Measurements from ENCODE around the gene CCDC88C.
"Not testable (repeated sequence)": the region's sequence is repeated elsewhere in the genome, so short reads cannot be mapped to it uniquely, and the experiment has no call there.

Gene CCDC88C

DNA sequence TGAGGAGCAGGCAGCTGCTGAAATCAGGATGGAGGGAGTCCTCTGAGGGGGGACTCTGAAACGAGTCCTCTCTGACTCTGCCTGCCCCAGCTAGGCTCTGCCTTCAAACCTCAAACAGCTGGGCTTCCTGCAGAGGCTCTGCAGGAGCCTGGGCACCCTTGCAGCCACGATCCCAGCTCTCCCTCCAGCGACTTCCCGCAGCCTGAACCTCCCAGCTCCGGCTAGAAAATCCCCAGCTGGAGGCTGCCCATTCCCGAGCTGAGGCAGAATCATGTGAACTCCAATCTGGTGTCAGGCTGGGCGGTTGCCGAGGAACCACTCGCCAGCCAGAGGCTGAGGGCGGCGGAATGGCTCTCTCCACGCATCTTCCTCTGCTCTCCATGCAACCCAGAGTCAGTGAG lies 173.1 kb downstream of the CCDC88C start, which contains the start of gene GPR68:
Gene GPR68 (minus strand): TSS at position 204 of the 401 bp plus-strand sequence. CDS start 9,654 bp downstream, outside the sequence.
- peak; percentile 24 for DNase-seq (ENCODE audit: low read depth)

DNA sequence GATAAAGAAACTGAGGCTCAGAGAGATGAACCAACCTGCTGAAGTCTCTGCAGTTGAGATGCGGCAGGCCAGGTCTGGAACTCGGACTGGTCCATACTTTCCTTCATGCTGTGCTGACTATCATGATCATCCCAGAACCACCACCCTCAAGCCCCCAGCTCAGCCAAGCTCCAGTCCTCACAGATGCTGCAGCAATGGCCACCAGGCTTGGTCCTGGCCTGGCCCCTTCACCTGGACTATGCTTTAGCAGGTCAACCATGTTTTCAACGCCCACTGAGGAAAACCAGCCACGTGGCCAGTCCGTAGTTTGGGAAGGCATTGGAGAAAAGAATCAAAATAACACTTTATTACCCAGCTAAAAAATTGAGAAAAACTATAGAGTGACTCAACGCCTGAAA lies 174.5 kb downstream of the CCDC88C start:
- no peak for DNase-seq (ENCODE audit: low read depth)

DNA sequence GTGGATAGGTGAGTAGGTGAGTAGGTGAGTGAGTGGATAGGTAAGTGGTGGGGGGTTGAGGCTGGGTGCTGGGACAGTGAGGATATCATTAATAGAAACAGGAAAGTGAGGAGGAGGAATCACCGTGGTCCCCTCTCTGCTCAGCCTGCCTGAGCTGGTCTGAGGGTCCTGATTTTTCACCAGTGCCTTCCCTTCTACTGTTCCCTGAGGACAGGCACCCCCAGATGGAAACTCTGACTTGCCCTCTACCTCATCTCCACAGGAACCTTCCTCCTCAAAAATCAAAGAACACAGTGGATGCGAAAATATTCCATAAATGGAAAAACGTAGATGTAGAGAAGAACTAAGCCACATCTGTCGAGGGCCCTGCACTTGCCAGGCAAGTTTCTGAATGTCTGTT lies 175.0 kb downstream of the CCDC88C start:
- DNase-seq (ENCODE audit: low read depth), result no peak

DNA sequence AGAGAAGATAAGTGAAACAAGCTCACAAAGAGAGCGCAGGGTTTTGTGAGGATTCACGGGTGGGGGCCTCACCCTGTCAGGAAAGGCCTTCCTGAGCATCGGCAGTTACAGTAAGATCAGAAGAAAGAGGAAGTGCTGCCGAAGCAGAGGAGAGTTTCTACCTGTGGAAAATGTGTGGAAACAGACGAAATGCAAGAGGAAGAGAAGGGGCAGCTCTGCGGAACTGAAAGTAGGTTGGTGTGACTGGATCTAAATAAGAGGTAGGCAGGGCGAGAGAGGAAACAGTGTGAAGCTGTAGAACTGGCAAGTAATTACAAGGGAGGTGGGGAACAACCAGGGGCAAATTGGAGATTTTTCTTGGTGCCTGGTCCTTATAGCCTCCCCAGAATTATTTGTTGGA lies 175.8 kb downstream of the CCDC88C start:
- no peak for DNase-seq (ENCODE audit: low read depth)

DNA sequence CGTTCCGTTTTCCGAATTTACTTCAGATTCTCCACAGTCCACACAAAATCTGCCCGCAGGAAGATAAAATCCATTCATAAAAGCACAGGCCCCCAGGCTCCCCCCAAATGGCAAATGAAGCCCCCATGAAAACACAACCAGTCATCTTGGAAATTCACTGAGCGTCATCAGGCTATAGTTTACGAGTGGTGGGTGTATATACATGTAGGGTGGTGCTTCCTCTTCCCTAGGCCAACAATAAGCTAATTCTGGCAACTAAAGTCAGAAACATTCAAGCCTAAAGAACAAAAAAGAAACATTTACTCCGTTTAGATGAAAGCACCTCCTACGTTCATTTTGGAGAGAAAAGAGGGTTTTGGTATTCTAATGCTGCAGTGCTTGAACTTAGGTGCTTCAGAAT lies 179.0 kb downstream of the CCDC88C start:
- DNase-seq (ENCODE audit: low read depth), result no peak

DNA sequence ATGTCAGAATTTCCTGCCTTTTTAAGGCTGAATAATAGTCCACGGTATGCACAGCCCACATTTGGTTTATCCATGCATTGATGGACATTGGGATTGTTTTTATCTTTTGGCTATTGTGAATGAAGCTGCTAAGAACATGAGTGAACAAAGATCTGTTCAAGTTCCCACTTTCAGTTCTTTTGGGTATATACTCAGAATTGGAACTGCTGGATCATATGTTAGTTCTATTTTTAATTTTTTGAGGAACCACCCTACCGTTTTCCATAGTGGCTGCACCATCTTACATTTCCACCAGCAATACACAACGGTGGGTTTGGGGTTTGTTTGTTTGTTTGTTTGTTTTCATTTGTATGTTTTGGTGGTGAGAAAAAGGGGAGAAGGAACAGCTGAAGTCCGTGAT lies 179.5 kb downstream of the CCDC88C start:
- DNase-seq (ENCODE audit: low read depth), result no peak

DNA sequence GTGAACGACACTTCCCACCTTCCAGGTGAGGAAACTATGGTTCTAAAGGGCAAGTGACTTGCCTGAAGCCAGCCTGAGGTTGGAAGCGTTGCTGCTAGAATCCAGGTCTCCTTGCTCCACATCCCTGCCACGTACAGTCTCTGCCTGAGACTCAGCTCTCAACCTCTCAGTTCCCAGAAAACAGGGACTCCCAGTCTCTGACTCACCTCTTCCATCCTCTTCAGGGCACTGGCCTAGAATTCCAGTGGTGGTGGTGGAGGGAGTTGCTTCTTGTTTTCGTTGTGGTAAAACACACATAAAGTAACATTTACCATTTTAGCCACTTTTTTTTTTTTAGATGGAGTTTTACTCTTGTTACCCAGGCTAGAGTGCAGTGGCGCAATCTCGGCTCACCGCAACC lies 180.4 kb downstream of the CCDC88C start:
- peak; percentile 91 for DNase-seq (ENCODE audit: low read depth)

DNA sequence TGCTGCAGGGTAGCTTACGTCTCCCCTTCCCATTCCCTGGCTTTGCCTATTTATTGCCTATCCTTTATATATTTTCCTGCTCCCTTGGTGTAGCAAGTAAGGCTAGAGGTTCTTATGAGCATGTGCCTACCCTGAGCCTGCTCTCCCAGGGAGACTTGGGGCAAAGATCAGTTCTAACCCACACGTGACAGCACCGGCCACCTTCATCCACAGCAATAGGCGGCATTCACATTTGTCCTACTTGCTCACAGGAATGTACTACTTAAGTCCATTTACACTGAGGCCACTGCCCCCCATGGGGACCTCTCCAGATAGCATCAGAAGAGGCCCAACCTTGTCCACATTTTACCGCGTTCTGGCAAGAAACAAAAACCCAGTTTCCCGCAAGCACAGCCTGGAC lies 181.8 kb downstream of the CCDC88C start:
- DNase-seq (ENCODE audit: low read depth), result no peak

DNA sequence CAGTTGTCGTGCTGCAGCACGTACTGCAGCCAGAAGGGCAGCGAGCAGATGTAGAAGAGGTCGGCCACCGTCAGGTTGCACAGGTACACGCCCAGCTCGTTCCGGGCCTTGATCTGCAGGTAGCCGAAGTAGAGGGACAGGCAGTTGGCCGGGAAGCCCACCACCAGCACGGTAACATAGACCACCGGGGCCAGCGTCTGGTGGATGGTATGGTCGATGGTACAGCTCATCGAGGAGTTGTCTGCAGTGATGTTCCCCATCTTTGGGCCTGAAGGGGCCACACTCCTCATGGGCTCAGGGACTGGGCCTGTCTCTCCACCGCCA lies 182.9 kb downstream of the CCDC88C start:
- no peak for DNase-seq (ENCODE audit: low read depth)

DNA sequence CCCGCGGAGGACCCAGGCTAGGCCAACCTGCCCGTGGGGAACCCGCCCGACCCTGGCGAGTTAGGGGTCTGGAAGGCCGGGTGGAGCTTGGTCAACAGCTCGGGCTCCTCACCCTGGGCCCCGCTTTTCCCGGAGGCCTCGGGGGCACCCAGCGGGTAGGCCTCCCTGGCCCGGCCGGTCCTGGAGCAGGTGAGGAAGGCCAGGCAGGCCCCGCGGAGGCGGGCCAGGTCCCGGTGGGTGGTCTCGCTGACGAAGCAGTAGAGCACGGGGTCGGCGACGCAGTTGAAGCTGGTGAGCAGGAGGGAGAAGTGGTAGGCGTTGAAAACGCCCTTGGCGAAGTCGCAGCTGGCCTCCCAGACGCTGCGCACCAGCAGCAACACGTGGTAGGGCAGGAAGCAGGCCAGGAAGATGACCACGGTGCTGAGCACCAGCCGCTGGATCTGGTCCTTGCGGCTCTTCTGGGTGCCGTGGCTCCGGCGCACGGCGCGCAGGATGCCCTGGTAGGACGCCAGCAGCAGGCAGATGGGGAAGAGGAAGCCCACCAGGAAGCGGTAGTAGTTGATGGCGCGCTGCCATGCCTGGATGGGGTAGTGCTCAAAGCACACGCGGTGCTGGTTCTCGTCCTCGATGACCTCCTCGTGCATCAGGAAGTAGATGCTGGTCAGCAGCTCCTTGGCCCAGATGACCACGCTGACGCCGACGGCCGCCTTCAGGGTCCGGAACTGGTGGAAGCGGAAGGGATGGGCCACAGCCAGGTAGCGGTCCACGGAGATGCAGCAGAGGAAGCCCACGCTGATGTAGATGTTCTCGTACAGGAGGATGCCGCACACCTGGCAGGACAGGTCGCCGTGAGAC lies 183.5 kb downstream of the CCDC88C start:
- no peak for DNase-seq (ENCODE audit: low read depth)

DNA sequence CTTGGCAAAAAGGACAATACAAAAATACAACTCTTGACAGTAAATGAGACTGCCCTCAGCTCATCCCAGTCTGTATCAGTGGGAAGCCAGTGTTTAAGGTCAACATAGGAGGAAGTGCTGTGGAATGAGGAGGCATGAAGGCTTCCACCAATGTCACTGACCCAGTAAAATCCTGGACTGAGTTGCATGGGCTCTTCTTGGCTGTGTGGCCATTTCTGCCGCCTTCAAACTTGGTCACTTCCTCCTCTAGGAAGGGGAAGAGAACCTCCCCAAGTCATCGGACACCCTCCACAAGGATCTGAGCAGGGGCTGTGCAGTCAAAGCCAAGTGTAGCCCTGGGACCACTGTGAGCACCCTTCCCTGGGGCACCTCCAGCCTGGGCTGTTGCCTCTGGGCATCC lies 185.0 kb downstream of the CCDC88C start:
- no peak for DNase-seq (ENCODE audit: low read depth)

DNA sequence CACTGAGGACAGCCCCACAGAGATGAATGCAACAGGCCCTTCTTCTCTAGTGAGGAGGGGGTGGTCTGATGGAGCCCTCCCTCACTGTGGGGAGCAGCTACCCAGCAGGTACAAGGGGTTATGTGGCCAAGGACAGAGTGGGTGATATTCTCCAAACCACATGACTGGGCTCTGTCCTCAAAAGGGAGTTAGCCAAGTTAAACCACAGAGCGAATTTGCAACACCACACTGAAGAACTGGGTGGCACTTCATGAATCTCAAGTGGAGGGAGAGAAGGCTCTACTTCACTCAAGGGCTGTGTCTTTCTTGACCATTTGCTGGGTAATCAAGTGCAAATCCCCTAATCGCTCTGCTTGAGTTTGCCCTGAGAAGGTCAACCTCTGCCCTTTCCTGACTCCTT lies 185.6 kb downstream of the CCDC88C start:
- no peak for DNase-seq (ENCODE audit: low read depth)

DNA sequence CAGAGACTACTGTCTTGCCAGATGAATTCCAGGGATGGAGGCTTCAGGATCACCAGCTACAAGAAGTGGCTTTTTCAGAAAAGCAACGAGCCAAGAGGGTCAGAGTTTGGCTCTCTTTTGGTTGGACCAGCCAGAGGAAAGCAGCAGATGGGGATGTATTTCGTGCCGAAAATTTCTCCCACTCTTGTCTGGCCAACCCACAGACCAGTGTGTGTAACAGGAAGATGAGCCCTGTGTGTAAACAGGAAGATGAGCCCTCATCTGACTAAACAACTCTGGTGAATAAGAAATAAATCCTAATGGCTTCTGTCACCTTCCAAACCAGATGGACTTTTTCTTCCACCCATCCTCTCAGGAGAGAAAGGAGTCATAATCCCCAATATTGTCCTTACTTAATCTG lies 186.2 kb downstream of the CCDC88C start:
- peak; percentile 82 for DNase-seq (ENCODE audit: low read depth)

DNA sequence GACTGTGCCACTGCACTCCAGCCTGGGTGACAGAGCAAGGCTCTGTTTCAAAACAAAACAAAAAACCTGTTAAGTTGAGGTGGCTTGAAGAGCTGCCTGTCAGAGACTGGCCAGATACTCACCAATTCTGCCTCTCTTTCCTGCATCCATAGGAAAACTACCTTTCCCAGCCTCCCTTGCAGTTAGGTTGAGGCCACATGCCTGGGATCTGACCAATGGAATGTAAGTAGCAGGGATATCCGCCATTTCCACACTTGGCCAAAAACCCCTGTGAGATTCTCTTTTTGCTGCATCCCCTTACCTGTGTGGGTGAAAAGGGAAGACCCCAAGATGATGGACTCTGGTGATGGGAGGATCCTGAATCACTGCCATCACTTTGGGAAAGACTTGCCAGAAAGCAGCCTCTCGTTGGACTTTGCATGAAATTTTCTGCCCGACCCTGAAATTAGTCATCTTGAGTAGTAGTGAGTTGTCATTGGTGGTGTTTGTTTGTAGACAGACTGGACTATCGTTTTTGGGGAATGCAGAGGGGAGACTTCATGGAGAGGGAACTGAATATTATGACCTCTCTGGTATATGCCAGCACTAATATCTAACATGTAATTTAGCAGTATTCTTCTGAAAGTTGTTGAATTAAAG lies 187.1 kb downstream of the CCDC88C start:
- peak; percentile 81 for DNase-seq (ENCODE audit: low read depth)

DNA sequence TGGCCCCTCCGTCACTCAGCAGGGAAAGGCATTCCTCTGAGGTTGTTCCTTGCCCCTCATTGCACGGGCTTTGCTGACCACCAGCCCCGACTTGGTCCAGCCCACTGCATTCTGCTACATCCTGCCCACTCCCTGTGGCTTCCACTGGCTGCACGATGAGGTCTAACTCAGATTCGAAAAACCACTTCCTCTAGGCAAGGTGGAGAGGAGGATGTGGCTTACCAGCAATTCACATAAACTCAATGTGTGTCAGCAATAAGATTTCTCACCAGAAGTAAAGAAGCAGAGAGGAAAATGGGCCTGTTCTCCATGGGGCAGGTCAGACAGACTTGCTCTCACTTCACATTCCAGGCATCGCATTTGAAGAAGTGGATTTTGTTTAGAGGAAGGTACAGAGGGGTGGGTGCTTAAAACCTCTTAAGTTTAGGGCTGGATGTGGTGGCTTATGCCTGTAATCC lies 187.8 kb downstream of the CCDC88C start:
- DNase-seq (ENCODE audit: low read depth), result peak; percentile 96

DNA sequence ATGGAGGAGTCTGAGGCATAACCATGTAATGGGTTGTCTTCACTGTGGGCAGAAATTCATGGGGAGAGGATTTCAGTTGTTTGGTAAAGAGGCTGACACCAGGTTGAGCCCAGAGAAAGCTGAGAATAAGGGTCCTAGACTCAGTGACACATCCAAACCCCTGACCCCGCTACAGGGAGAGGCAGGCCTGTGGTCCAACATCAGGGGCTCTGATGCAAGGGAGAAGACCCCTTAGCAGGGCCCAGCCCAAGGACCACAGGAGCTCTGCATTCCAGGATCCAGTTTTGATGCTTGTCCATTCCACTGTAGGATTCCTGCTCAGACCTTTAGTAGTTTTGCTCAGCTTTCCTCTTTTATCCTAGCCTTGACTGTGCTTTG lies 188.6 kb downstream of the CCDC88C start:
- no peak for DNase-seq (ENCODE audit: low read depth)

DNA sequence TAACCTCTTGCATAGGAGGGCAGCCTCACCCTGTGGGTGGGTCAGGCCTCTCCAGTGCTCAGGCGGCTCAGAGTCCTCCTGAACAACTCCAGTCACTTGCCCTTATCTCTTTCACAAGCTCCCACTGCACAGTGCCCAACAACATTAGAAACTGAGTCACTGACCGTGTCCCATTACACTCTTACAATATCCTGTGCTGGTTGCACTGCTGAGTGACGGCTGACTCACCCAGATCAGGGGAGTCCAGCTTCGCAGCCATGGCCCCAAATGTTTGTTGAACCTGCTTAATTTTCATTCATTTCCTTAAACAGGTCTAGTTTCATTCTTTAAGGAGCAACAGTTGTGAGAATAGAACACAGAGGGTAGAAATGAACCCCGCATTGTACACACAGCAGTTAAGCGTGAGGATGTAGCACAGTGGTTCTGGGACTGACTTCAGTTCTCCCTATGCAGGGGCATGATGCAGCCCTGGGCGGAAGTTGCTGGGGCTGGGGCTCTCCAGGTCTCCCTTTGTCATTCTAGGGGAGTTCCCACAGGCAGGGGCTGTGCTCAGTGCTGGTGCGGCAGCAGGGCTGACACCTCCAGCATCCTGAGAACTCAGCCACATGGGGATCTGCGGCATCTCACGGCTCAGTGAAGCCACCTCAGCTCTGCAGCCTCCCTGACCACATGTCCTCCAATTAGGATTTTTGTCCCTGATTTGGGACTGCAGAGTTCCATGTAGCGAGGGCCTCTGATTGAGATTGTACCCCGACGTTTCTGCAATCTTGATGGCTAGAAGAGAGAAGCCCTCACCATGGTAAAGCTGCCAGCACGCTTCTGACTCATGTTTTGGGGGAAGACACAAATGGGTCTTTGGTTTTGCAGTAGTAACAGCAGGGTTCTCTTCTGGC lies 189.3 kb downstream of the CCDC88C start:
- DNase-seq (ENCODE audit: low read depth), result peak; percentile 87

DNA sequence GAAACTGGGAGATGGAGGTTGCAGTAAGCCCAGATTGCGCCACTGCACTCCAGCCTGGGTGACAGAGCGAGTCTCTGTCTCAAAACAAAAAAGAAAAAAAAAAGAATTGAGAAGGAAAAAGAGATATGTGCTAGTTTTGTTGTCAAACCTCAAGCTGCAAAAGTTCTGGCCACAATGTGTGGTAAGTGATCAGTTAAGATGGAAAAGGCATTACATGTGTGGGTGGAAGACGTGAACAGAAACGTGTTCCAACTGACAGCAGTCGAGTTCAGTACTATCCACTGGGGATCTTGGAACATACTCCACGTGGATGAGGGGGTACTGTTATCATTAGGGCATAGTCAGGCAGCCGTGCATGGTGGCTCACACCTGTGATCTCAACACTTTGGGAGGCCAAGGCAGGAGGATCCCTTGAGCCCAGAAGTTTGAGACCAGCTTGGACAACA lies 190.4 kb downstream of the CCDC88C start:
- no peak for DNase-seq (ENCODE audit: low read depth)

DNA sequence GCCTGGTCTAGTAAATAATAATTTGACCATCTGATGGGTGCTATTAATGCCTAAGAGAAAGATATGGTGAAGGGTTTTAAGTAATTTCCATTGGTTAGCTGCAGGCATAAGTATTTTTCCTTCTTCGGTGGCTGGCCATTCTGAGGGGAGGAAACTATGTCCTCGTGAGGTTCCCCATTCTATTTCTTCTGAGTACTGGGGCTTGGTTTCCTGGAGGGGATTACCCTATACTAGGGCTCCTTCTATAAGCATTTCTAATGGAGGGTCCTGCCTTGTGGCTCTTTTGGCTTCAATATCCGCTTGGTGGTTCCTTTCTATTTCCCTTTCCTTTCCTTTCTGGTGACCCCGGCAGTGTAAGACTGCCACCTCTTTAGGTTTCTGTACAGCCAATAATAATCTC lies 191.3 kb downstream of the CCDC88C start:
- DNase-seq (ENCODE audit: low read depth), result not testable (repeated sequence)

DNA sequence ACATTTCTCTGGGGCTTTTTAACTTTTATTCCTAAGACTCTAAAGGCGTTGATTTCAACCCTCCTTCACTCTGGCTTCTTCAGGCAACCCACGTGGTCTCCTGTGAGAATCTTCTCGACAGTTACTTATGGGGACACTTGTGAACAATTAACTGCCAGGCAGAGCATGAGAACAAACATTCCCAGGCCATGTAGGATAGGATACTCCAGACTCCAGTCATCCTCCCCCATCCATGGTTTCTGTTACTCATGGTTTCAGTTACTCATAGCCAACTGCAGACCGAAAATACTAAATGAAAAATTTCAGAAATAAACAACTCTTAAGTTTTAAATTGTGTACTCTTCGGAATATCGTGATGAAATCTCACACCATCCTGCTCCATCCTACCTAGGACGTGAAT lies 192.6 kb downstream of the CCDC88C start:
- peak; percentile 78 for DNase-seq (ENCODE audit: low read depth)

DNA sequence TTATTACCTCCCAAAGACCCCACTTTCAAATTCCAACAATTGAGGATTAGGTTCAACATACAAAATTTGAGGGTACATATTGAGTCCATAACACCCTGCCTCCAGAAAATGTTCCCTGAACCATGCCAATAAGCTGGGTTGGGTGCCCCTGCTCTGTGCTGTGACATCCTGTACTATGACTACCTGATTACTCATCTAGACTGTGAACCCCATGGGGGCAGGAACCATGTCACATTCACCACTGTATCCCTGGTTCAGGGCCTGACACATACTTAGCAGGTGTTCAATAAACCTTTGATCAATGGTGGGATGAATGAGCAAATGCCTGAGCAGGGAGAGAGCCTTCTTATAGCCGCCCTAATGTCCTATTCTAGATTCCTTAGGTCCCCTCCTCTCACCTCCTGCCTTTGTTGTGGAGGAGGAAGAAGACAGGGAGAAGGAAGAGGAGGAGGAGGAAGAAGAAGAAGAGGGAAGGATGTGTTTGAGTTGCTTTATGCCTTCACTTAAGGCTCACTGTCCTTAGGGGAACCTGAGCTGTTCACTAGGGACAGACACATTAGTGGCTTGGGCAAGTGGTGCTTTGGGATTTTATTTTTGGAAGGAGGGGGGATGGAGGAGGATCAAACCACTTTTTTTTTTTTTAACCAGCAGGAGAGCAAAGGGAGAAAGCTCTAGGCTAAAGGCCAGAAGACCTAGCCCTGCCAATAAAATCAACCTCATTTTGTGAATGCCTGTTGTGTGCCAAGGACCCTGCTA lies 194.4 kb downstream of the CCDC88C start:
- DNase-seq (ENCODE audit: low read depth), result peak; percentile 41

Measured in ELR (cell line).